GM18526 (cell line): ENCODE measurements around the gene KLHL4.

Source experiments
- POLR2A ChIP-seq: IDR thresholded peaks from 3 replicates; pipeline ENCODE4 v1.6.1; 2011; ENCODE audit not compliant: insufficient read length; ENCODE audit errors: extremely low read depth

KLHL4 gene

GRCh38 chrX:87616371-87616770 lies 98.8 kb downstream of the KLHL4 start:
- TF ChIP-seq POLR2A = no peak

DNA sequence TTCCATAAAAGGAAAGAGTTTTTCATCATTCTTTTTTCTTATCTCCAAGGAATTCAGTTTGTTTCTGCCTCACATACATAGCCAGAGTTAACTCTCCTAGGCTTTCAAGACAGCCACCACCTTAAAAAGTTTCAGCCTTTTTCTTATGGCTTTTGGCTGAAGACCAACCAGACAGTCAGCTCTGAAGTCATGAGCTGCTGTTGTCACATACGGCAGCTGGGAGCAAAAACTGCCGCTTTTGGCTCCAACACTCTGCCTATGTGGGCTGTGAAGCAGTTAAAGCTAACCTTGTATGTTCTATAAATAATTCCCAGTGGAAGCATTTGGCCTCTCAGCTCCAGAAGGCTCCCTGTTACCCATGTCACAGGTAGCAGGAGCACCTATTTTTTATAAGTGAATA lies 104.1 kb downstream of the KLHL4 start:
- TF ChIP-seq POLR2A = no peak

GRCh38 chrX:87626996-87627395 lies 109.4 kb downstream of the KLHL4 start:
- TF ChIP-seq POLR2A = no peak

DNA sequence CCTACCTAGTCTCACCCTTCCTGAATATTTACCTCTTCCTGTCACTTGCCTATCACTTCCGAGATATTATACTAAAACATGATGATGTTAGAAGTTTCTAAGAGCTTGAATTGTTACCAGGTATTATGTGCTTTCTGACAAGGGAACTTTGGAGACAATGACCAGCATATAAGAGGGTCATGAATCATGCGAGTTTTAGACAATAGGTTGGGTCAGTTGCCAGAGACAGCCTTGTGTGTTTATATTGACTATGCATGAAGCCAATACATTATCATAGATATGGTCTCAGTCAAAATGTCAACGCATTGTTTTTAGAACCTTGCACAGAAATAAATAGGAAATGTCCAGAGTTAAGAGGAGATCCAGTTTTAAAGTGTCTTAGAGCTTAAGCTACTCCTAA lies 116.8 kb downstream of the KLHL4 start:
- no peak for TF ChIP-seq POLR2A

DNA sequence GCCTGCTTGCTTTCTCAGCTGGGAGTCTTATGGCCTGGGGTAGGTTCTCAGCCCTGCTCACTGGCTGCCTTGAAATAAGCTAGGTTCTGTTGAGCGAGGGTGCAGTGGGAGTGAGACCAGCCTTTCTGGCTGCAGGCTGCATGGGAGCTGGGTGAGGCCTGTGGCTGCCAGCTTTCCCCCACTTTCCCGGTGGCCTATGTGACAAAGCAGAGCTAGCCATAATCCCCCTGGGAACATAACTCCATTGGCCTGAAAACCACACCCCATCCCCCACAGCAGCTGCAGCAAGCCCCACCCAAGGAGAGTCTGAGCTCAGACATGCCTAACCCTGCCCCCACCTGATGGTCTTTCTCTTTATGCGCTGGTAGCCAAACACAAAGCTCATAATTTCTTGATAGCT lies 118.9 kb downstream of the KLHL4 start:
- no peak for TF ChIP-seq POLR2A

DNA sequence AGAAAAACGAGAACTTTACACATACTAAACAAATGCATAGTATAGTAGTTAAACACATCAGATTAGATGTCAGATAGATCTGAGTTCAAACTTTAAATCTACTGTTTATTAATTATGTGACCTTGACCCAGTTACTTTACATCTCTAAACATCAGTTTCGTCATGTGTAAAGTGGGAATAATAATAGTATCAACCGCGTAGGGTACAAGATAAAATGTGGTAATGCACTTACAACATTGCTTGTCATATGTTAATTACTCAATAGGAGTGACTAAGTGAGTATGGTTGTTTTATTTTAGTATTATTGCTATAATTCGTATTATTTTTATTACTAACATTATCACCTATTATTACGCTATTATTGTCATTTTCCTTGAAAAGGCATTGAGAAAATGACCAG lies 144.2 kb downstream of the KLHL4 start:
- TF ChIP-seq POLR2A = no peak

DNA sequence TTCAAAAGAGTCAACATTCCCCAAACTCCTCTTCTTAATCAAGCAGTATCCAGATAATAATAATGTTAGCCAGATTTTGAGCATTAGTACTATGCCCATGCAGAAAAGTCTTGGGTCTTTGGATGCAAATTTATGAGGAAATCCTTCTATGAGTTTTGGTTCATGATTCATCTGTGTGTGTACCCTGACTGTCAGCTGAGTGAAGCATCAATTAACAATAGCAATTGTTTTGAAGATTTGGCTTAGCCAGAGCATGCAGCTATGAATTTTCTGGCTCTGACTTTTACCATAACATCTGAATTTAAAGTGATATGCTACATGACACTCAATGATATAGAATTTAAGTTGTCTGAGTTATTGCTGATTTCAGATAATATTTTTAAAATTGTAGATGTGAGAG lies 145.8 kb downstream of the KLHL4 start:
- TF ChIP-seq POLR2A = no peak

- no peak for TF ChIP-seq POLR2A
Measured at GRCh38 chrX:87664381-87664780, 146.8 kb downstream of the KLHL4 start.

DNA sequence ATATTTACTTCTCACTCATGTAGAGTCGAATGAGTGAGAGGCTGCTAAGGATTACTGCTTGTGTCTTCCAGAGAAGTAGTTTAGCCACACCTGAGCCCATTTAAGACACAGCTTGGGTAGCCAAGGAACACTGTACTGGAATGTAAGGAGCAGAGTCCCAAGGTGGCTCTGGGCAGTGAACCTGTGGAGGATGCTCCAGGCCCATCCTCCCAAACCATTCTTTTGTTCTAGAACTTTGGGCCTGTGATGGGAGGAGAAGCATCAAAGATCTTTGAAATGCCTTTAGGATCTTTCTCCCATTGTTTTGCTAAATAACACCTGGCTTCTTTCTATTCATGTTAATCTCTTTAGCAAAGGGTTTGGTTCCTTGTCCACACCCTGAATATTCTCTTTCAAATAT lies 162.2 kb downstream of the KLHL4 start:
- no peak for TF ChIP-seq POLR2A

DNA sequence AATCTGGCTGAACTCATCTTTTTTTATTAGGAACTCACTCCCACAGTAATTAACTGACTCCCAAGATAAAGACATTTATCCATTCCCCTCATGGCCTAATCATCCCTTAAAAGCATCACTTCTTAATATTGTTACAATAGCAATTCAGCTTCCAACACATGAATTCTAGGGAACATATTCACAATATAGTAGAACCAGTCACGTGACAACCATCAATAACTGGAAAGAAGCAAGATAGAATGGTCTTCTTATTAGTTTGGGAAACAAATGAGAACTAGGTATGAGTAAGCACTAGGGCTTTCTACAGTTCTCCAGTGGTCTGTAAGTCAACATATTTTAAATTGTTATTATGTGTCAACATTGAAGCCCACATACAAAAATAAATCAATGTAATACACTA lies 170.1 kb downstream of the KLHL4 start:
- TF ChIP-seq POLR2A = no peak

GRCh38 chrX:87693204-87693603 lies 175.6 kb downstream of the KLHL4 start:
- no peak for TF ChIP-seq POLR2A

DNA sequence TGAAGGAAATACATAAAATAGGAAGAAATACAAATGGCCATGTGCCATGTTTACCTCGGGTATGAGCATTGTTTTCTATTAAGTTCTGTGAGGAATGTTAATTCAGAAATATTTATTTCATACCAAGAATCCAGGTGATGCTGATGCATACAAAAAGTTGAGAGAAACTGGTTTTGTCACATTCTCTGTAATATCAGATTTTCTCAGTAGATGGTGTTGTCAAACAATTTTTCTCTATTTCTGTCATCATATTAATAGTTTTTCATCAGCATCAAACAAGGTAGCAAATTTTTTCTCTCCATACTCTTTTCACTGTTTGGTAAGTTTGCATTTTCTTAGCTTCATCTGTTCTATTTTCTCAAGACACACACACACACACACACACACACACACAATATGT lies 179.8 kb downstream of the KLHL4 start:
- TF ChIP-seq POLR2A = no peak

GRCh38 chrX:87702795-87703194 lies 185.2 kb downstream of the KLHL4 start:
- no peak for TF ChIP-seq POLR2A

DNA sequence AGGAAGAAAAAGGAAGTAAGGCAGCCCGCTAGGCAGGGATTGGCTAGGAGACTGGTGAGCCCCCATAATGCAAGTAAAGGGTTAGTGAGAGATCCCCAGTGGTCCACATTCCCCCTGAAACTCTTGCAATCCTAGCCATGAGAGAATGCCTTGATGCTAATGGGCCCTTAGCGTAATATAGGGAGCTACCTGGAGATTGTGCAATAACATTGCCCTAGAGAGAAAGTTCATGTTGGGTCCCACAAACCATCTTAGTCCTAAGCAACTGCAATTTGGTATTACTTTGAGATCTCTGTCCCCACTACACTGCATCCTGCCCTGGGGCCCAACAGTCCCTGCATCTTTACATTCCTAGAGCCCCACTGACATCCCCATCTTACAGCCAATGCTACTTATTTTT lies 188.5 kb downstream of the KLHL4 start:
- TF ChIP-seq POLR2A = no peak

- TF ChIP-seq POLR2A = no peak
Measured at GRCh38 chrX:87710580-87710979, 193.0 kb downstream of the KLHL4 start.
